NCI-H128 (cell line): ENCODE data around the gene MYO10.
"Not testable (repeated sequence)": the region's sequence is repeated elsewhere in the genome, so short reads cannot be mapped to it uniquely, and the experiment has no call there.

Source experiments
- DNase-seq: peaks from one replicate; lab custom pipeline; 2025; ENCODE audit not compliant: unreplicated experiment; lab: John Stamatoyannopoulos, UW

Gene MYO10

DNA sequence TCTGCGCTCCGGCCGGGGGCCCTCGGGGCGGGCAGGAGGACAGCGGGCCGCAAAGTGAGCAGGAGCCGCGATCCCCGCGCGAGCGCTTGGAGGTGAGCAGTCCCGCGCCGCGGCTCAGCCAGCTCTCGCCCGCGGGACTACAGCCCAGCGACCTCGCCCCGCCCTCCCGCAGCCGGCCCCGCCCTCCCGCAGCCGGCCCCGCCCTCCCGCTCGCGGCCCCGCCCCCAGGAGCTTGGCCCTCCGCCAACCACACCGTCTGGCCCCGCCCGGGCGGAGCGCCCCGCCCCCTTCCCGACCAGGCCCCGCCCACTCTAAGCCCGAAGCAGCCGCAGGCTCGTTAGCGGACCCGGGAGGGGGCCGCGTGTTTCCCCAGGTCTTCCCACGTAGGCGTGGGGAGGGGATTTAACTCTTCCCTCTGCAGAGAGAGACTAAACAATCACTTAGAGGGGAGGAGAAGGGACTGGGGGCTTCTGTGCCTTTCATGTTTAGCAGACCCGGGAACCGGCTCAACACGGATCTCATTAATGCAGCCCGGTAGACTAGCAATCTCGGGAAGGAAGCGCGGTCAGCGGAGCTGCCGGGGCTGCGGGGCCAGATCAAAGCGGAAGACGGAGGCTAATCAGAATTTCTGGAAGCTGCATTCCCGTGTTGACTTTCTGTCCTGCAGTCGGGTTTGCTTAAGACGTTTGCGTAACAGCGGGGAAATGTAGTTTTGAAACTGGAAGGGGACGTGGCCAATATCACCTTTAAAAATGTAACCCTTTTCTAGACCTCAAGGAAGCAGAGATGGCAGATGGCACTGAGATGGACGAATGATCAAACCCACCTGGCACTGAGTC, at the start of gene MYO10:
MYO10 (minus strand) TSS at position 139 of the 839 bp plus-strand sequence. CDS start 480 bp downstream, outside the sequence.
- DNase-seq, result peak; percentile 47

DNA sequence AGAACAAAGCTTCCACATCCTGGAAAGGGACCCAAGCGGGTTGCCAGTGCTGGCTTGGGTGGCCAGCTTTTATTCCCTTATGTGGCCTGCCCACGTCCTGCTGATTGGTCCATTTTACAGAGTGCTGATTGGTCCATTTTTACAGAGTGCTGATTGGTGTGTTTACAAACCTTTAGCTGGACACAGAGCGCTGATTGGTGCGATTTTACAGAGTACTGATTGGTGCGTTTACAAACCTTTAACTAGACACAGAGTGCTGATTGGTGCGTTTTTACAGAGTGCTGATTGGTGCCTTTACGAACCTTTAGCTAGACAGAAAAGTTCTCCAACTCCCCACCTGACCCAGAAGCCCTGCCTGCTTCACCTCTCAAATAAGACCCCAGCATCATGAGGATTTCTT, 49.2 kb upstream of the MYO10 start:
- not testable (repeated sequence) for DNase-seq

DNA sequence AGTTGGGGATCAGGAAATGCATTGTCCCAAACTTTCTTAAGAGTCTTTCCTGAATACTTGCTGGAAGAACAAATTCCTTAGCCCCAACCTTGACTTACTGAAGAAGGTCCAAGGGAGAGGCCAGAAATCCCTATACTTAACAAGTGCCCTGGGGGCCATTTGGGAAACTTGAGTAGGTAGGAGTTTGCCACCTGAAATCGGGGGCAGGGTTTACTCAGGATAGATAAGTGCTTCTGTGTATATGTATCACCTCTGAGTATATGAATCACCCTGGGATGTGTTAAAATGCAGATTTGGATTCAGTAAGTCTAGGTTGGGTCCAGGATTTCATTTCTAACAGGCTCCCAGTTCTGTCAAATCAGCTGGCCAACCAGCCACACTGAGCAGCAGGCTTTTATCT, 47.9 kb upstream of the MYO10 start:
- no peak for DNase-seq

DNA sequence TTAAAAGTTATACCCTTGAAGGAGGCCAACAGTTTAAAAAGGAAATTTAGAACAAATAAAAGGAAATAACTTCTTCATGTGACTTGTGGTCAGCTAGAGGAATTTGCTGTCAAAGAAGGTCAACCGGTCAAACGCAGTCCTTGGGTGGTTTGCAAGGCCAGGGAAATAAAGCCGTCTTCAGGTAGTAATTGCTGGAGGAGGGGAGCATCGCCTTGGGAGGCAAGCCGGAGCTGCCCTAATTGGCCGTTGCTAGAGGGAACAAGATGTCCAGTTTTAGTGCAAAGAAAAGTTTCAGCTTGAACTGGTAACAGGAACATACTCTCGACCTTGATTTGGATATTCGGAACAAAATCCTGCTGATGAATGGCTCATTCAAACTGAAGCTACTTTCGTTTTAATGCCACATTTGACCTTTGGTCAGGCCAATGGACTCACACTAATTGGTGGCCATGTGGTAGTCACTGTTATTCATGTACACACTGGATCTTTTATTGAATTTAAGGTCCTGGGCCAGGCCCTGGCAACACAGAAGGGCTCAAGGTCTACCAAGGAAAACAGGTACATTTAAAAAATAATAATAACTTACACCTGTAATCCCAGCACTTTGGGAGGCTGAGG, 47.0 kb upstream of the MYO10 start:
- no peak for DNase-seq

DNA sequence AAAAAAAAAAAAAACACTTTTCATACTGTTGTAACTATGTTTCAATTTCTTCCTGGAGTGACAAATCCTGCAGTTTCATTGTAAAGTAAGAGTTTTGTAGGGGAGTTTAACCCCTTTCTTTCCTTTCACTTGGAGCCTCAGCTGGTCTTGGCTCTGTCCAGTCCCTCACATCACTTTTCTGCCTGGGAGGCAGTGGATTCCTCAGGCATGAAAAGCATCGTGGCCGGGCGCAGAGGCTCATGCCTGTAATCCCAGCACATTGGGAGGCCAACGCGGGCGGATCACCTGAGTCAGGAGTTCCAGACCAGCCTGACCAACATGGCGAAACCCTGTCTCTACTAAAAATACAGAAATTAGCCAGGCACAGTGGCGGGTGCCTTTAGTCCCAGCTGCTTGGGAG, 45.6 kb upstream of the MYO10 start:
- DNase-seq, result no peak

DNA sequence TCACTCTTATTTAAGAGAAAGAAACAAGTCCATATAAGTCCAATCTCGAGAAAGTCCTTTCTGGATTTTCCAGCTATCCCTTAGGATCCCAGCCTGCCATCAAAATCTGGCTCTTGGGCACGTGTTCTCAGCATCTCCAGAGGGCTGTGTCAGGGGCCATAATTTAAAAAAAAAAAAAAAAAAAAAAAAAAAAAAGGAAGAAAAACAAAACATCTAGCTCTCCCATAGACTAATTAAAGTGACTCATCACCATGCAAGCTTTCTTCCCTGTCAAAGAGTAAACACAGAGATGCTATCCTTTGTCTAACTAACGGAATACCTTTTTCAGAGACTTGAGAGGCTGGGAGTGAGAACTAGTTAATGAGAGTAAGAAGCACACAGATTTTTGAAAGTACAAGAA, 44.9 kb upstream of the MYO10 start:
- DNase-seq, result no peak

DNA sequence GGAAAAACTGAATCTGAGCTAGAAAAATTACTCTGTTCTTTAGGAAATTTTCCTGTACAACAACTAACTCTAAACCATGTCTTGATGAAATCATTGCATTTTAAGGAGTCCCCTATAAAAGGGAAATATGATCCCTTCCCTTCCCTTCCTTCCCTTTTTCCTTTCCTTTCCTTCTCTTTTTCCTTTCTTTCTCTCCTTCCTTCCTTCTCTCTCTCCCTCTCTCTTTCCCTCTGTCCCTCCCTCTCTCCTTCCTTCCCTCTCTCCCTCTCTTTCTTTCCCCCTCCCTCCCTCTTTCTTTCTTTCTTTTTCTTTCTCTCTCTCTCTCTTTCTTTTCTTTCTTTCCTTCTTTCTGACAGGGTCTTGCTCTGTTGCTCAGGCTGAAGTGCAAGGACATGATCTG, 42.2 kb upstream of the MYO10 start:
- no peak for DNase-seq

DNA sequence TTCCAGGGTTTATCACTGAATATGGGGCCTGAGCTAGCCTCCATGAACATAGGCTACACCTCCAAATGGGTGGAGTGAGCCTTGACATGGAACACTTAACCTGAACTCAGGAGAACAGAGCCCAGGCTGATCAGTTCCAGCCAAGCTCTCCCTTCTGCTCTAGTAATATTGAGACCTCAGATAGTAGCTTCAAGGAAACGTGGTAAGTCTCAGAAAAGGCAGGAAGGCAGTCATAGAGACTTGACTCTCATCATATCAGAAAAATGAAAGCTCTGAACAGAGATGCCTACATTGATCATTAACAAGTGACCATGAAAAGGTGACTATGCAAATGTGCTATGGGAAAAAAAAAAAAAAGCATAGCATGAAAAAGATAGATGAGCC, 40.5 kb upstream of the MYO10 start:
- no peak for DNase-seq

DNA sequence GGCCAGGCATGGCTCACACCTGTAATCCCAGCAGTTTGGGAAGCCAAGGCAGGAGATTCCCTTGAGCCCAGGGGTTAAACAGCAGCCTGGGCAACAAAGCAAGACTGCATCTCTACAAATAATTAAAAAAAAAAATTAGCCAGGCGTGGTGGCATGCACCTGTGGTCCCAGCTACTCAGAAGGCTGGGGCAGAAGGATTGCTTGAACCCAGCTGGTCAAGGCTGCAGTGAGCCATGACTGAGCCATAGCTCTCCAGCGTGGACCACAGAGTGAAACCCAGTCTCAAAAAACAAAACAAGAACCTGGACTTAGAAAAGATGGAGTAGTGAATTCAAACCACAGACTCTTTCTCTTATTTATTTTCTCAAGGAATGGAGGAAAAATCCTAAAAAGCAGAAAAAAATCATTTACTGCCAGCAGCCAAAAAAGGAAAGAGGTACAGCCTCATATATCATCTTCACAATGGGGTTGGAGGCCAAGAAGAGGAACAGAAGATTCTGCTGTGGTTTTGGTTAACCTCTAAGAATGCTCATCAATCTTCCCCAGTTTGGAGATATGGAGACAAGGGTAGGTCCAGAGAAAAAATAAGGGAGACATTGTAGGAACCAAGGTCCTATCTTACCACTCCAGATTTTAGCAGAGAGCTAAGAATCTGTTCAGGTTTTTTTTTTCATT, 40.0 kb upstream of the MYO10 start:
- DNase-seq, result no peak

DNA sequence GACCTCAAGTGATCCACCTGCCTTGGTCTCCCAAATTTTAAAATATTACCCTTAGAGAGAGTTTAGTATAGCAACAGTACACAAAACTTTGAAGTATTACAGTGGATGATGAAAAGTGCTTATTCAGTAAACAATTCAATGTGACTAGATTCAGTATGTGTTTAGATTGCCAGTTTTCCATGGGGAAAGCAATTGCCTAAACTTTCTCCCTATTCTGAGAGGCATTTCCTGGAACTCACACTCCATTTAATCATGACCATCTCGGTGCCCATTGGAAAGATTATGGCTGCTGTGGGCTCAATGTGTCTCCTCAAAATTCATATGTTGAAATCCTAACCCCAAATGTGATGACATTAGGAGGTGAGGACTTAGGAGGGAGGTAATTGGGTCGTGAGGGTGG, 38.9 kb upstream of the MYO10 start:
- no peak for DNase-seq

DNA sequence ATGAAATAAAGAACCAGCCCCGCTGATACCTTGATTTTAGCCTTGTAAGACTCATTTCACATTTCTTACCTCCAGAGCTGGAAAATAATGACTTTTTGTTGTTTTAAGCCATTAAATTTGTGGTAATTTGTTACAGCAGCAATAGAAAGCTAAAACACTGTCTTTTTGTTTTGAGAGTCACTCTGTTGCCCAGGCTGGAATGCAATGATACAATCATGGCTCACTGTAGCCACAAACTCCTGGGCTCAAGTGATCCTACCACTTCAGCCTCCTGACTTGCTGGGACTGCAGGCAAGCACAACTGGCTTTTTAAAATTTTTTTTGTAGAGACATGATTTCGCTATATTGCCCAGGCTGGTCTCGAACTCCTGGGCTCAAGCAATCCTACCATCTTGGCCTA, 34.7 kb upstream of the MYO10 start:
- no peak for DNase-seq

DNA sequence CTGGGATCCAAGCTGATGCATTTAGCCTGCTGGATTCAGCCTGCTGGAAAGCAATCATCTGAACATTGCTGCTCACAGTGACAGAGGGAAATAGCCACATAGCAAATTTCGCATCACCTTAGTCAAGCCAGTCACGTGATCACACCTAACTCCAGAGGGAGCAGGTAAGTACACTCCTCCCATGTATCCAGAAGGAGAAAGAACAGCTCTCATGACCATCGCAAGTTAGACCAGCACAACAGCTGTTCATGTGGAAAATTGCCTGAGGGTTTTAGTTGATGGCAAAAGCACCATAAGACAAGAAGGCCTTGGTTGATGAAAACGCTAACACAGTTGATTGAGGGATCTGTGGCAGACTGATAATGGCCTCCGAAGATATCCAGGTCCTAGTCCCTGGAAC, 34.2 kb upstream of the MYO10 start:
- DNase-seq, result no peak

DNA sequence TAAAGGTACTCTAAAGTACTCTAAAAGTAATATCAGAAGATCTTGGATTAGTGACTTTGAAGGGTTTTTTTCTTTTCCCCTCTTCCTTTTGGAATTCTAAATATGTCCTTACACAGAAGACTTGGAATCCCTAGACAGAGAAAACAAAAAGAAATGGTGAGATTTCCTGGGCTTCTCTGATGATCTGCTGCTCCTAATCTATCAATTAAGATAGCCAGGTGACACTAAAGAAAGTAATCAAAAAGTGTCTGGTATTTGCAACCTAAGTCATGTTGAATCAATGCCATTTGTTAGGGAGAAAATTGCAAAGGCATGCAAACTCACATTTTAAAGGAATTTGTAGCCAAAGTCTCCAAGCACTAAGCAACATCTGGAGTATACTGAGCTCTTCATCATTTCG, 29.5 kb upstream of the MYO10 start:
- DNase-seq, result no peak

DNA sequence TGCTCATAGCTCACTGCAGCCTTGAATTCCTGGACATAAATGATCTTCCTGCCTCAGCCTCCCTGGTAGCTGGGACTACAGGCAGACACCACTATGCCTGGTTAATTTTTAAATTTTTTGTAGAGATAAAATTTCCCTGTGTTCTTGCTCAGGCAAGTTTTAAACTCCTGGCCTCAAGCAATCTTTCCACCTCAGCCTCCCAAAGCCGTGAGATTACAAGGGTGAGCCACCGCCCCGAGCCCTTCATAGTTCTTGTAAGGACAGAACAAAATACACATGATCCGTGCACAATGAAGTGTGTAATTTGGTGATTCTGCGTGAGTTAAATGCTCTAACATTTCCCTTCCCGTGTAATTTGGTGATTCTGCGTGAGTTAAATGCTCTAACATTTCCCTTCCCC, 27.7 kb upstream of the MYO10 start:
- no peak for DNase-seq

DNA sequence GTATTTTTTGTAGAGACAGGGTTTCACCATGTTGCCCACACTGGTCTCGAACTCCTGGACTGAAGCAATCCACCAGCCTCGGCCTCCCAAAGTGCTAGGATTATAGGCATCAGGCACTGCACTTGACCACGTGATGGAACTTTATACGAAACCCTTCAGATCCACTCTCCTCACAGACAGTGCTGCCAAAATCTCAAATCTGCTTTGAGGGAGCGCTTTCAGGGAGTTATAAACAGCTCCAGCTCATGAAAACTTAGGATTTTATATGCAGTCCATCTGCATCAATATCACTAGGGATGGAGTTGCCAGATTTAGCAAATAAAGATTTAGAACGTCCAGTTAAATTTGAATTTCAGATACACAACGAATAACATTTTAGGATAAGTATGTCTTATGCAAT, 25.0 kb upstream of the MYO10 start:
- DNase-seq, result no peak

DNA sequence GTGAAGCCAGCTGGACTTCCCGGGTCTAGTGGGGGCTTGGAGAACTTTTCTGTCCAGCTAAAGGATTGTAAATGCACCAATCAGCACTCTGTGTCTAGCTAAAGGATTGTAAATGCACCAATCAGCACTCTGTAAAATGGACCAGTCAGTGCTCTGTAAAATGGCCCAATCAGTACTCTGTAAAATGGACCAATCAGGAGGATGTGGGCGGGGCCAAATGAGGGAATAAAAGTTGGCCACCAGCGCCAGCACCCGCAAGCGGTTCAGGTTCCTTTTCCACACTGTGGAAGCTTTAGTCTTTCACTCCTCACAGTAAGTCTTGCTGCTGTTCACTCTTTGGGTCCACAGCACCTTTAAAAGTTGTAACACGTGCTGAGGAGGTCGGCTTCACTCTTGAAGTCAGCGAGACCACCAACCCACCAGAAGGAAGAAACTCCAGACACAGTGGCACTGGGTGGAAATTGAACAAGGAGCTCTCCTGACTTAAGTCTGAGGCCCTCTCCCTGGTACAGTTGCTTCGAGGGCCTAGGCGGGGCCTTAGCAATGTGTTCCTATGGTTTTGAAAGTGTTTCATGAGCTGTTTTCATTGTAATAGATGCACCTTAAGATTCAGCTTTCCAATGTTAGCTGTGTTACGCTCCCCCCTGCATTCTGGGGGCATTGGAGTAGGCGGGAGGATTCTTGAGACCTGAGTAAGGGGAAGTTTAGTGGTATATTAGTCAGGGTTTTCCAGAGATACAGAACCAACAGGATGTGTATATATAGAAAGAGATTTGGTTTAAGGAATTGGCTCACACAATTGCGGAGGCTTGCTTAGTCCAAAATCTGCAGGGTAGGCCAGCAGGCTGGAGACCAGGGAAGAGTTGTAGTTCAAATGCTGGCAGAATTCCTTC, 21.5 kb upstream of the MYO10 start:
- DNase-seq, result no peak

DNA sequence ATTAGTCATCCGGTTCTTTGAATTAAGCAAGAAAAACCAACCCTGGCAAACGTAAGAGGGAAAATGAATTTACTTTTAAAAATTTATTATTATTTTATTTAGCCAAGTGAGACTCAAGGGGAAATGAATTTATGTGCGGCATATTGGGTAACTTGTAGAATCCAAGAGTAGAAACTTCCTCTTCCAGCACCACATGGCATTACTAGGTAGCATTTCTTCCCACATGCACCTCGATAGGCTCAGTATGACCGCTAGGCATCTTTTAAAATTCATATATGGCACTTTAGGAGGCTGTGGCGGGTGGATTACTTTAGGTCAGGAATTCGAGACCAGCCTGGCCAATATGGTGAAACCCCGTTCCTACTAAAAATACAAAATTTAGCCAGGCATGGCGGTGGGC, 17.6 kb upstream of the MYO10 start:
- DNase-seq, result no peak

DNA sequence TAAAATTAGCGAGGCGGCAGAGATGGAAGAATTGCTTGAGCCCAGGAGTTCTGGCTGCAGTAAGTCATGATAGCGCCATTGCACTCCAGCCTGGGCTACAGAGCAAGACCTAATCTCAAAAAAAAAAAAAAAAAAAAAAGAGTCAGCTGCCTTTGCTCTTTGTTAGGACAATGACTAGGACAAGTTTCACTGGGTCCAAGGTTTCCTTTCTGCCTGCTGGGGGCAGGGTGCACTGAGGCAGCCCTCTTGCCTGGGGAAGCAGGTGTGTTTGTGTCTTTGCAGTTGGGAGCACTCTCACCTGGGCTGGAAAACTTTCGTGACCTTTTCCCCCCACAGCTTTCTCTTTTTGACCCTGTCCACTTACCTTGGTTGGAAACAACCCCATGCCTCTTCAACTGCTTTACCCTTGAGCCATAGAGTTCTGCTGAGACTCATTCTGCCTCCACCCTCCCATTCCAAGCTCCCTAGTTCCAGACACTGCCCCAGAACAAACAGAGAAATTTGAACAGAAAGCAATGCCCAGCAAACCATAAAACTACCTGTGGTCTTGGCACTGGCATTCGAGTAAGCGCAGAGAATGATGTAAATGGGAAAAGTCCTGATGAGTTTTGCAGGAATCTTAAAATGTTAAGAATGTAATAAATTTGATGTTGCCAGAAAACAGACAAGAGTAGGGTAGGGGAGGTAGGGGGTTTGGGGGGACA, 17.0 kb upstream of the MYO10 start:
- no peak for DNase-seq

DNA sequence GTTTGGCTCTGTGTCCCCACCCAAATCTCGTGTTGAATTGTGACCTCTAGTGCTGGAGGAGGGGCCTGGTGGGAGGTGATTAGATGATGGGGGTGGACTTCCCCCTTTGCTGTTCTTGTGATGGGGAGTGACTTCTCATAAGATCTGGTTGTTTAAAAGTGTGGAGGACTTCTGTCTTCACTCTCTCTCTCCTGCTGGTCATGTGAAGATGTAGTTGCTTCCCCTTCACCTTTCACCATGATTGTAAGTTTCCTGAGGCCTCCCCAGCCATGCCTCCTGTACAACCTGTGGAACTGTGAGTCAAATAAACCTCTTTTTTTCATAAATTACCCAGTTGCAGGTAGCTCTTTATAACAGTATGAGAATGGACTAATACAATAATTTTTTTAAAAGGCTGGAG, 10.6 kb upstream of the MYO10 start:
- no peak for DNase-seq

DNA sequence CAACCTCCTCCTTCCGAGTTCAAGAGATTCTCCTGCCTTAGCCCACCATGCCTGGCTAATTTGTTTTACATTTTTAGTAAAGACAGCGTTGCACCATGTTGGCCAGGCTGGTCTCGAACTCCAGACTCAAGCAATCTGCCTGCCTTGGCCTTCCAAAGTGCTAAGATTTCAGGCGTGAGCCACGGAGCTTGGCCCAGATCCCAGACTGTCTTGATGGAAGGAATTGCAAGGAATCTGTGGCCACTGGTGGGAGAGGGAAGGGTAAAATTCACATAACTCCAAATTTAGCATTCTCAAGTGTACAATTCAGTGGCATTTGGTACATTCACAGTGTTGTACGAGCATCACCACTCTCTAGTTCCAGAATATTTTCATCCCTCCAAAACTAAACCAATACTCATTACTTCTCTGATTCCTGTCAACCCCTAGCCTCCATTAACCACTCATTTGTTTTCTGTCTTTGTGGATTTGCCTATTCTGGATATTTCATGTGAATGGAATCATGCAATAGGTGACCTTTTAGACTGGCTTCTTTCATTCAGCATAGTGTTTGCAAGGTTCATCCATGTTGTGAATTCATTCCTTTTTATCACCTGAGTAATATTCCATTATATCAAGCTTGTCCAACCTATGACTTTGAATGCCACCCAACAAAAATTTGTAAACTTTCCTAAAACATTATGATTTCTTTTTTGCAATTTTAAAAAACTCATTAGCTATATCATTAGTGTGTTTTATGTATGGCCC, 8.9 kb upstream of the MYO10 start:
- no peak for DNase-seq
